Fibroblast of lung (primary cell): ENCODE measurements around the gene ELMOD1. TPM values are rescaled to one million over a fixed set of nuclear protein-coding genes. Genes with fewer than 3 reads are reported as not detected.

ENCODE experiments used
- DNase-seq, 2 donors: peaks; one replicate each; pipeline versions ENCODE4 v3.0.0 to v3.0.0-alpha.2; 2010; ENCODE audit warnings: low read depth in 2 of 2
- H2AFZ ChIP-seq: 2 replicates; pipeline ENCODE4 v1.5.1; 2012; ENCODE audit warnings: low read length, control low read depth, inconsistent platforms
- H3K27ac ChIP-seq: 2 replicates; pipeline ENCODE4 v1.5.1; 2011; ENCODE audit warnings: low read length, control low read depth; ENCODE audit not compliant: insufficient read depth
- H3K27me3 ChIP-seq: 2 replicates; pipeline ENCODE4 v1.5.1; 2011; ENCODE audit warnings: mild to moderate bottlenecking, low read length; ENCODE audit not compliant: control insufficient read depth, insufficient read depth
- H3K36me3 ChIP-seq: 2 replicates; pipeline ENCODE4 v1.5.1; 2011; ENCODE audit warnings: low read length; ENCODE audit not compliant: control insufficient read depth, insufficient read depth
- H3K4me1 ChIP-seq: 2 replicates; pipeline ENCODE4 v1.5.1; 2011; ENCODE audit warnings: low read length; ENCODE audit not compliant: control insufficient read depth, insufficient read depth; ENCODE audit errors: extremely low read depth
- H3K4me2 ChIP-seq: 2 replicates; pipeline ENCODE4 v1.5.1; 2011; ENCODE audit warnings: low read length, control low read depth; ENCODE audit not compliant: insufficient read depth; ENCODE audit errors: extremely low read depth
- H3K4me3 ChIP-seq, 4 experiments: fragments of 200-600 bp in 1 of 4; sonication (generic) in 1 of 4; replicated peaks in 1 of 4; 2 replicates each; pipeline ENCODE4 v1.5.1; 2011 to 2016; ENCODE audit warnings: low read length in 4 of 4, low read depth in 3 of 4, mild to moderate bottlenecking in 3 of 4, control low read depth in 2 of 4, inconsistent platforms in 1 of 4, mixed read lengths in 1 of 4; ENCODE audit not compliant: insufficient read depth in 1 of 4; ENCODE audit errors: control extremely low read depth in 1 of 4
- H3K79me2 ChIP-seq: 2 replicates; pipeline ENCODE4 v1.5.1; 2012; ENCODE audit warnings: mild to moderate bottlenecking, low read length, inconsistent platforms; ENCODE audit not compliant: control insufficient read depth, insufficient read depth
- H3K9ac ChIP-seq: 2 replicates; pipeline ENCODE4 v1.5.1; 2011; ENCODE audit warnings: mild to moderate bottlenecking, low read length, control low read depth; ENCODE audit not compliant: insufficient read depth
- H3K9me3 ChIP-seq: 2 replicates; pipeline ENCODE4 v1.5.1; 2012; ENCODE audit warnings: low read depth, low read length; ENCODE audit not compliant: control insufficient read depth, insufficient read depth
- H4K20me1 ChIP-seq: 2 replicates; pipeline ENCODE4 v1.5.1; 2011; ENCODE audit warnings: low read length; ENCODE audit not compliant: control insufficient read depth, insufficient read depth; ENCODE audit errors: extremely low read depth
- CTCF ChIP-seq, 2 donors: IDR thresholded peaks in 1 of 2; conservative IDR thresholded peaks in 1 of 2; 1 replicate in 1 of 2; 2 replicates in 1 of 2; pipeline ENCODE4 v1.5.1; 2011 to 2012; ENCODE audit warnings: low read length in 2 of 2, control low read depth in 1 of 2, inconsistent platforms in 1 of 2, low read depth in 1 of 2, mild to moderate bottlenecking in 1 of 2
- EZH2 ChIP-seq: IDR thresholded peaks from 2 replicates; pipeline ENCODE4 v1.5.1; 2012; ENCODE audit warnings: low read length, control low read depth, mild to moderate bottlenecking; ENCODE audit errors: missing control alignments
- polyA plus RNA-seq, 2 donors: library from polyadenylated mRNA; depleted of rRNA in 1 of 2; stranded (reverse) in 1 of 2; unstranded in 1 of 2; fragments of >200 nt; gene quantifications; 2 replicates each; pipeline ENCODE4 v1.2.1, GENCODE V29; 2011 to 2012; ENCODE audit warnings: missing spikeins in 1 of 2
- total RNA-seq: library from RNA; depleted of rRNA; stranded (reverse); fragments of >200 nt; gene quantifications from 2 replicates; pipeline ENCODE4 v1.2.1, GENCODE V29; 2014

The ELMOD1 gene
- total and polyA plus RNA-seq, 2 donors (not counting 1 experiment from before 2014, with no cell fraction given), result 0.17 to 0.91 TPM

GRCh38 chr11:107675902-107676301 lies 85.0 kb downstream of the ELMOD1 start:
- no peak overlapping the region for H3K9ac ChIP-seq
- H3K36me3 ChIP-seq, result no peaks in the 10 kb centered on the region
- no peak overlapping the region for H3K4me2 ChIP-seq
- no peaks in the 10 kb centered on the region for H3K79me2 ChIP-seq
- no peak overlapping the region for H3K27ac ChIP-seq
- no peak for DNase-seq
- H4K20me1 ChIP-seq, result no peaks in the 10 kb centered on the region
- no peak overlapping the region for H3K4me3 ChIP-seq
- no peak overlapping the region for H2AFZ ChIP-seq
- no peaks in the 10 kb centered on the region for H3K27me3 ChIP-seq
- TF ChIP-seq EZH2, result no peak
- TF ChIP-seq CTCF (conservative IDR thresholded peaks at IDR 0.05 in 1 of 2, IDR thresholded peaks at IDR 0.05 in 1 of 2; ENCODE audit: low read depth in 1 of 2, low read length in 2 of 2), result no peak
- H3K9me3 ChIP-seq, result no peaks in the 10 kb centered on the region
- H3K4me1 ChIP-seq, result no peaks in the 10 kb centered on the region

- TF ChIP-seq CTCF (conservative IDR thresholded peaks at IDR 0.05 in 1 of 2, IDR thresholded peaks at IDR 0.05 in 1 of 2; ENCODE audit: low read depth in 1 of 2, low read length in 2 of 2) (no peak), EZH2 (no peak)
- no peaks in the 10 kb centered on the region for H3K4me1 ChIP-seq
Observed at GRCh38 chr11:107676336-107677057, 85.5 kb downstream of the ELMOD1 start.

GRCh38 chr11:107677924-107678631 lies 87.1 kb downstream of the ELMOD1 start:
- Histone ChIP-seq H3K27me3 (no peaks in the 10 kb centered on the region), H3K4me3 (no peak overlapping the region), H2AFZ (no peak overlapping the region), H3K9ac (no peak overlapping the region), H3K4me1 (no peaks in the 10 kb centered on the region), H3K27ac (no peak overlapping the region), H3K36me3 (no peaks in the 10 kb centered on the region), H3K79me2 (no peaks in the 10 kb centered on the region), H3K9me3 (no peaks in the 10 kb centered on the region), H3K4me2 (no peak overlapping the region), H4K20me1 (no peaks in the 10 kb centered on the region)
- no peak for DNase-seq
- TF ChIP-seq CTCF (conservative IDR thresholded peaks at IDR 0.05 in 1 of 2, IDR thresholded peaks at IDR 0.05 in 1 of 2; ENCODE audit: low read depth in 1 of 2, low read length in 2 of 2) (no peak), EZH2 (no peak)

More at GRCh38 chr11:107676336-107677057, 85.5 kb downstream of the ELMOD1 start:
- Histone ChIP-seq H3K27me3 (no peaks in the 10 kb centered on the region), H2AFZ (no peak overlapping the region), H3K36me3 (no peaks in the 10 kb centered on the region), H3K27ac (no peak overlapping the region), H3K79me2 (no peaks in the 10 kb centered on the region), H3K4me2 (no peak overlapping the region), H4K20me1 (no peaks in the 10 kb centered on the region), H3K9ac (no peak overlapping the region), H3K9me3 (no peaks in the 10 kb centered on the region), H3K4me3 (no peak overlapping the region)
- no peak for DNase-seq
